Measurements from ENCODE around the gene RPIA. TPM values are rescaled to one million over a fixed set of nuclear protein-coding genes. Genes with fewer than 3 reads are reported as not detected.

Gene RPIA
- total RNA-seq, 2 experiments from 2014 or later, result 31.6 to 68.1 TPM

DNA sequence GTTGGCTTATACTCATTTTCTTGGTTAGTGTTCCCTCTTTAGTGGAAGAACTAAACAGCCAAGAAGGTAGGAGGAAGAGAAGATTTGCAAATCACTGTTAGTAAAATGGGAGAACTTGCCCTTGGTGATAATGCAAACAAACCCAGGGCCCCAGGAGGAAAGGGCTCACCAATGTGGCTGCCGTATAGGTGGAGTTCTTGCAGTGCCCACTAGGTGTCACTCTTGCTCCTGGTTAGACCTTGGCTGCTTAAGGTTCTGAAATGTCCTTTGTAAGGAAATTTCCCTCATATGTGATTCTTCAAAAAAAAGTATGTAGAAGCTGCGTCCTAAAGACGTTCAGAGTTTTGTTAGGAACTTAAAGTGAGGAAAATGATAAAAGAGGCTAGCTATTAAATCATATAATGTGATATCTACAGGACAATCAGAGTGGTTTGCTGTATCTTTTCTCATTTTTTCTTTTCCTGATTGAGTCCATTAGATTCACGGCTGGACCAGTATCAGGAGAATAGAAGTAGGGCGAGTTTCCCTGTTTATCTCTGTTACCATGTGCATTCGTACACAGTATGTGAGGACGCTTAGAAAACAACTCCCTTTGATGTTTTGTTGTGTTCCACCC, 48.6 kb downstream of the RPIA start:
- no TSS peak for BruUV-seq (replicated peaks)
- peaks cover 39% of the 10 kb centered on the region for H3K9me3 ChIP-seq (ENCODE audit: low read length)
- peak; percentile 88 for DNase-seq (ENCODE audit: low spot score)
- peak overlapping the region; percentile 60 for H3K4me2 ChIP-seq (ENCODE audit: low read length)
- no peak for TF ChIP-seq EZH2phosphoT487 (IDR thresholded peaks at IDR 0.05; ENCODE audit: borderline replicate concordance, low read depth, low read length)
- TF ChIP-seq, protein P1, sequence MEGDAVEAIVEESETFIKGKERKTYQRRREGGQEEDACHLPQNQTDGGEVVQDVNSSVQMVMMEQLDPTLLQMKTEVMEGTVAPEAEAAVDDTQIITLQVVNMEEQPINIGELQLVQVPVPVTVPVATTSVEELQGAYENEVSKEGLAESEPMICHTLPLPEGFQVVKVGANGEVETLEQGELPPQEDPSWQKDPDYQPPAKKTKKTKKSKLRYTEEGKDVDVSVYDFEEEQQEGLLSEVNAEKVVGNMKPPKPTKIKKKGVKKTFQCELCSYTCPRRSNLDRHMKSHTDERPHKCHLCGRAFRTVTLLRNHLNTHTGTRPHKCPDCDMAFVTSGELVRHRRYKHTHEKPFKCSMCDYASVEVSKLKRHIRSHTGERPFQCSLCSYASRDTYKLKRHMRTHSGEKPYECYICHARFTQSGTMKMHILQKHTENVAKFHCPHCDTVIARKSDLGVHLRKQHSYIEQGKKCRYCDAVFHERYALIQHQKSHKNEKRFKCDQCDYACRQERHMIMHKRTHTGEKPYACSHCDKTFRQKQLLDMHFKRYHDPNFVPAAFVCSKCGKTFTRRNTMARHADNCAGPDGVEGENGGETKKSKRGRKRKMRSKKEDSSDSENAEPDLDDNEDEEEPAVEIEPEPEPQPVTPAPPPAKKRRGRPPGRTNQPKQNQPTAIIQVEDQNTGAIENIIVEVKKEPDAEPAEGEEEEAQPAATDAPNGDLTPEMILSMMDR (conservative IDR thresholded peaks at IDR 0.05; ENCODE audit: low read length), result peak; percentile 97
- H3K9me2 ChIP-seq (ENCODE audit: insufficient read depth, low read length), result no peaks in the 10 kb centered on the region
- peak overlapping the region; percentile 19; the same call in 1 of the 2 replicates for H2AFZ ChIP-seq (ENCODE audit: low read length)
- H3K4me3 ChIP-seq (ENCODE audit: low read depth, low read length, poor library complexity, severe bottlenecking), result peak overlapping the region; percentile 18
- CTCF ChIA-PET (ENCODE audit: unreplicated experiment), result interaction anchor here (0.9 to 1.6 kb wide), 4 partner anchors 9 to 142 kb away, joined by 3 to 6 read pairs (median 4); no protein-coding TSS in a partner anchor
- peaks cover 30% of the 10 kb centered on the region; the same call in 1 of the 2 replicates for H3K79me2 ChIP-seq (ENCODE audit: insufficient read depth, low read depth, low read length)
- peak overlapping the region; percentile 69 for H3K27ac ChIP-seq (ENCODE audit: low read depth, low read length, poor library complexity, severe bottlenecking)
- peaks cover 22% of the 10 kb centered on the region for H3K4me1 ChIP-seq (ENCODE audit: insufficient read depth, low read length, poor library complexity, severe bottlenecking)
- POLR2A ChIA-PET, result interaction anchor here (0.6 to 3.5 kb wide), 14 partner anchors 9 to 376 kb away, joined by 3 to 25 read pairs (median 4); no protein-coding TSS in a partner anchor
- H3K36me3 ChIP-seq (ENCODE audit: insufficient read depth, low read length), result peaks cover 95% of the 10 kb centered on the region
- intact Hi-C loops (cut with micrococcal nuclease; ENCODE audit: unreplicated experiment), result loop anchor here (1.0 to 5.0 kb wide), 3 partner anchors 37 to 140 kb away; no protein-coding TSS in a partner anchor
- no peaks in the 10 kb centered on the region for H4K20me1 ChIP-seq (ENCODE audit: insufficient read depth, low read length)

DNA sequence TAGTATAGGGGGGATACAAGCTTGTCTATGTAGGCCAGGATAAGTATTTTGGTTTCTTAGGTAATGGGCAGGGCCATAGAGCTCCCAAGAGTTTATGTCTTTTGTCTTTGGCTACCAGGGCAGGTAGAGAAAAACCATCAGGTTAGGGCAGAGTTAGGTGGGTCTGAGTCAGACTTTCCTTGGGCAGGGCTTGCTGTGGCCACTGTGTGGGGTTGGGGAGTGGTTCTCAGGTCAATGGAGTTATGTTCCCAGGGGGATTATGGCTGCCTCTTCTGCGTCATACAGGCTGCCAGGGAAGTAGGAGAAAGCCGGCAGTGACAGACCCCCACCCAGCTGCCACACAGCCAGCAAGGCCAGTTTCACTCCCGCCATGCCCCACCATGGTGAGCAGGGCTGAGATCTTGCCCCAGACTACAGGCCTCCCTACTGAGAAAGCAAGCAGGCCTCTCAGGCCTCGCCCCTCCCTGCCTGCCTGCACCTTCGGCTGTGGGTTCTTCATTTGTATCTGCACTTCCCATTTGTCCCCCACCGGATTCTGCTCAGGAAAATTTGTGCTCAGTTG, 55.5 kb downstream of the RPIA start:
- H3K4me1 ChIP-seq (ENCODE audit: insufficient read depth, low read length, poor library complexity, severe bottlenecking), result peaks cover 55% of the 10 kb centered on the region
- ChIA-PET POLR2A (interaction anchor here (0.7 to 12.3 kb wide), 7 partner anchors 7 to 133 kb away, joined by 3 to 517 read pairs (median 7); no protein-coding TSS in a partner anchor), CTCF (ENCODE audit: unreplicated experiment) (no interaction called here)
- no TSS peak for BruUV-seq (replicated peaks)
- intact Hi-C loops (cut with micrococcal nuclease; ENCODE audit: unreplicated experiment), result no loop called here
- H3K27ac ChIP-seq (ENCODE audit: low read depth, low read length, poor library complexity, severe bottlenecking), result peak overlapping the region; percentile 96
- H4K20me1 ChIP-seq (ENCODE audit: insufficient read depth, low read length), result no peaks in the 10 kb centered on the region
- H3K9me3 ChIP-seq (ENCODE audit: low read length), result peaks cover 54% of the 10 kb centered on the region
- H3K79me2 ChIP-seq (ENCODE audit: insufficient read depth, low read depth, low read length), result peaks cover 51% of the 10 kb centered on the region; the same call in 1 of the 2 replicates
- no peak overlapping the region for H2AFZ ChIP-seq (ENCODE audit: low read length)
- no peak for TF ChIP-seq EZH2phosphoT487 (IDR thresholded peaks at IDR 0.05; ENCODE audit: borderline replicate concordance, low read depth, low read length)
- TF ChIP-seq, protein P1 (conservative IDR thresholded peaks at IDR 0.05; ENCODE audit: low read length), result no peak
- H3K4me2 ChIP-seq (ENCODE audit: low read length), result peak overlapping the region; percentile 63
- no peak for DNase-seq (ENCODE audit: low spot score)
- peaks cover 92% of the 10 kb centered on the region for H3K36me3 ChIP-seq (ENCODE audit: insufficient read depth, low read length)
- no peaks in the 10 kb centered on the region for H3K9me2 ChIP-seq (ENCODE audit: insufficient read depth, low read length)
- H3K4me3 ChIP-seq (ENCODE audit: low read depth, low read length, poor library complexity, severe bottlenecking), result no peak overlapping the region
